Ishikawa (cell line): ENCODE measurements around the gene CPA2.

Source experiments
- CREB1 ChIP-seq: IDR thresholded peaks from 2 replicates; pipeline ENCODE4 v1.6.1; 2012; ENCODE audit warnings: low read depth
- EP300 ChIP-seq: IDR thresholded peaks from 2 replicates; pipeline ENCODE4 v1.6.1; 2012; ENCODE audit warnings: borderline replicate concordance
- MAX ChIP-seq: IDR thresholded peaks from 2 replicates; pipeline ENCODE4 v1.6.1; 2012
- TAF1 ChIP-seq: IDR thresholded peaks from 2 replicates; pipeline ENCODE4 v1.6.1; 2012; ENCODE audit warnings: low read depth, mild to moderate bottlenecking
- USF1 ChIP-seq: IDR thresholded peaks from 2 replicates; pipeline ENCODE4 v1.6.1; 2012
- YY1 ChIP-seq: IDR thresholded peaks from 2 replicates; pipeline ENCODE4 v1.6.1; 2012; ENCODE audit warnings: low read depth

- TF ChIP-seq MAX (no peak), EP300 (no peak), USF1 (no peak), YY1 (no peak), TAF1 (no peak), CREB1 (no peak)
Observed at GRCh38 chr7:130227883-130228575, 38.6 kb upstream of the CPA2 start.
